OCI-LY1 (cell line): Measurements from ENCODE around the gene TOR1A.

ENCODE experiments used
- H2AFZ ChIP-seq: fragments of 200-600 bp; sonication (generic), shearing (Covaris generic); 2 replicates; pipeline ENCODE4 v1.6.0; 2014; ENCODE audit warnings: antibody characterized with exemption, mild to moderate bottlenecking, low read length
- H3F3A ChIP-seq: fragments of 200-600 bp; sonication (generic), shearing (Covaris generic); 2 replicates; pipeline ENCODE4 v1.6.0; 2014; ENCODE audit warnings: mild to moderate bottlenecking, antibody characterized with exemption, low read length, moderate library complexity; ENCODE audit not compliant: insufficient read depth
- H3K27ac ChIP-seq: fragments of 200-600 bp; sonication (generic); 2 replicates; pipeline ENCODE4 v1.5.1; 2014; ENCODE audit warnings: low read length, mixed run types, mild to moderate bottlenecking, low read depth; ENCODE audit not compliant: poor library complexity, severe bottlenecking
- H3K27me3 ChIP-seq: fragments of 200-600 bp; sonication (generic); 2 replicates; pipeline ENCODE4 v1.6.0; 2014; ENCODE audit warnings: antibody characterized with exemption, mild to moderate bottlenecking, low read length, moderate library complexity; ENCODE audit not compliant: insufficient read depth
- H3K36me3 ChIP-seq: fragments of 200-600 bp; sonication (generic); 2 replicates; pipeline ENCODE4 v1.6.1; 2014; ENCODE audit warnings: mild to moderate bottlenecking, antibody characterized with exemption, low read length, moderate library complexity, mixed read lengths; ENCODE audit not compliant: insufficient read depth
- H3K4me1 ChIP-seq: fragments of 200-600 bp; sonication (generic); 2 replicates; pipeline ENCODE4 v1.5.1; 2014; ENCODE audit warnings: mild to moderate bottlenecking, low read length, moderate library complexity; ENCODE audit not compliant: insufficient read depth, severe bottlenecking
- H3K4me2 ChIP-seq: fragments of 200-600 bp; sonication (generic), shearing (Covaris generic); 2 replicates; pipeline ENCODE4 v1.6.1; 2014; ENCODE audit warnings: low read length
- H3K4me3 ChIP-seq: fragments of 200-600 bp; sonication (generic); 2 replicates; pipeline ENCODE4 v1.5.1; 2014; ENCODE audit warnings: low read length, low read depth, mild to moderate bottlenecking, mixed read lengths; ENCODE audit not compliant: poor library complexity, severe bottlenecking
- H3K79me2 ChIP-seq: fragments of 200-600 bp; shearing (Covaris generic); 2 replicates; pipeline ENCODE4 v1.6.1; 2016; ENCODE audit warnings: mixed run types, low read length, mixed read lengths; ENCODE audit not compliant: insufficient read depth
- H3K9ac ChIP-seq: fragments of 200-600 bp; sonication (generic), shearing (Covaris generic); 2 replicates; pipeline ENCODE4 v1.6.1; 2014; ENCODE audit warnings: mild to moderate bottlenecking, low read length, mixed read lengths
- H3K9me2 ChIP-seq: fragments of 200-600 bp; sonication (generic), shearing (Covaris generic); 2 replicates; pipeline ENCODE4 v1.6.1; 2014; ENCODE audit warnings: low read depth, mild to moderate bottlenecking, low read length, mixed read lengths
- H3K9me3 ChIP-seq: fragments of 200-600 bp; shearing (Covaris generic); 2 replicates; pipeline ENCODE4 v1.6.1; 2014; ENCODE audit warnings: low read length, mixed read lengths
- H4K20me1 ChIP-seq: fragments of 200-600 bp; sonication (generic), shearing (Covaris generic); 2 replicates; pipeline ENCODE4 v1.6.0; 2016; ENCODE audit warnings: mild to moderate bottlenecking, low read length; ENCODE audit not compliant: insufficient read depth
- EZH2 ChIP-seq: fragments of 200-600 bp; sonication (generic), shearing (Covaris generic); IDR thresholded peaks from 2 replicates; pipeline ENCODE4 v1.8.0; 2017; ENCODE audit warnings: borderline replicate concordance, mixed run types, mild to moderate bottlenecking, antibody characterized with exemption, low read length, moderate library complexity, mixed read lengths
- TF ChIP-seq, protein P1 (sequence below): fragments of 200-600 bp; sonication (generic), shearing (Covaris generic); IDR thresholded peaks from 2 replicates; pipeline ENCODE4 v1.5.1; 2017; ENCODE audit warnings: mild to moderate bottlenecking, antibody characterized with exemption, low read length, moderate library complexity, mixed read lengths

TOR1A gene

DNA sequence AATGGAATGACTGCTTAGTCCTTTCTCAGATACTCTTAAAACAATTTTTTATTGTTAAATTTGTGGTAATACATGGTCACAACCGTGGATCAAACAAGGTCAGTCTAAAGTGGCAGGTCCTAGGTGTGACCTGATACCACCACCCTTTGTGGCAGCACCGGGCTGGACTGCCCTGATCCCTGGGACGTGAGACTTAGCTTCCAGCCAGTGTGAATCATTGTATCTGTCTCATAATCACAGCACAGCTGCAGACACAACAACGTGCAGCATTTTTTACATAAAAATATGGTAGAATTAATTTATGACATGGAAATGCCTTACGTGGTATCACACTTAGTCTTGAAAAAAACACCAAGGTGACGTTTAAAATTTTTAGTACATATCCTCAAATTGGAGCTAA, 13.1 kb downstream of the TOR1A start:
- TF ChIP-seq, protein P1, sequence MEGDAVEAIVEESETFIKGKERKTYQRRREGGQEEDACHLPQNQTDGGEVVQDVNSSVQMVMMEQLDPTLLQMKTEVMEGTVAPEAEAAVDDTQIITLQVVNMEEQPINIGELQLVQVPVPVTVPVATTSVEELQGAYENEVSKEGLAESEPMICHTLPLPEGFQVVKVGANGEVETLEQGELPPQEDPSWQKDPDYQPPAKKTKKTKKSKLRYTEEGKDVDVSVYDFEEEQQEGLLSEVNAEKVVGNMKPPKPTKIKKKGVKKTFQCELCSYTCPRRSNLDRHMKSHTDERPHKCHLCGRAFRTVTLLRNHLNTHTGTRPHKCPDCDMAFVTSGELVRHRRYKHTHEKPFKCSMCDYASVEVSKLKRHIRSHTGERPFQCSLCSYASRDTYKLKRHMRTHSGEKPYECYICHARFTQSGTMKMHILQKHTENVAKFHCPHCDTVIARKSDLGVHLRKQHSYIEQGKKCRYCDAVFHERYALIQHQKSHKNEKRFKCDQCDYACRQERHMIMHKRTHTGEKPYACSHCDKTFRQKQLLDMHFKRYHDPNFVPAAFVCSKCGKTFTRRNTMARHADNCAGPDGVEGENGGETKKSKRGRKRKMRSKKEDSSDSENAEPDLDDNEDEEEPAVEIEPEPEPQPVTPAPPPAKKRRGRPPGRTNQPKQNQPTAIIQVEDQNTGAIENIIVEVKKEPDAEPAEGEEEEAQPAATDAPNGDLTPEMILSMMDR: no peak
- no peak for TF ChIP-seq EZH2
- Histone ChIP-seq H3K79me2 (no peaks in the 10 kb centered on the region), H3K4me1 (no peaks in the 10 kb centered on the region), H2AFZ (no peak overlapping the region), H3K9me2 (no peaks in the 10 kb centered on the region), H3K9me3 (no peaks in the 10 kb centered on the region), H3K27ac (no peak overlapping the region), H3K36me3 (peaks cover 75% of the 10 kb centered on the region), H3K9ac (no peak overlapping the region), H3F3A (no peaks in the 10 kb centered on the region), H3K27me3 (no peaks in the 10 kb centered on the region), H3K4me2 (no peak overlapping the region), H4K20me1 (no peaks in the 10 kb centered on the region), H3K4me3 (no peak overlapping the region)

DNA sequence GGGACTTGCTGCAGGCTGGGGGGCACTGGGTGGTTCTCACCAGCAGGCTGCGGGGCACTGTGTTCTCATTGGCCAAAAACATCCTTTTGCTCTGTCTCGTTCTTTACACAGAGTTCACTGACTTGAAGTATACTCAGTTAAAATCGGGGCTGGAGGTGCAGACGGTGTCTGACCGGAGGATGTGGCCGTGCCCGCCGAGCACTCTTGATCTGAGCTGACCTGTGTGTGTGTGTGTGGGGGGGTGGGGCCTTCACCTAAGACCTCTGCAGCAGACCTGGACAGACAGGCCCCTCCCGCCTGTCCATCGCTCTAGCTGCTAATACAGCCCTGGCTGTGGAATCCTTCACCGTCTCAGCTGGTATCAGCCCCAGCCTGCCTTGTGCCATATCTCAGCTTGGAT, 13.8 kb downstream of the TOR1A start:
- Histone ChIP-seq H3K4me2 (no peak overlapping the region), H3F3A (no peaks in the 10 kb centered on the region), H3K9me3 (no peaks in the 10 kb centered on the region), H3K9ac (no peak overlapping the region), H3K27me3 (no peaks in the 10 kb centered on the region), H3K79me2 (no peaks in the 10 kb centered on the region), H3K4me1 (no peaks in the 10 kb centered on the region), H4K20me1 (no peaks in the 10 kb centered on the region), H3K27ac (no peak overlapping the region), H3K36me3 (peaks cover 73% of the 10 kb centered on the region), H3K4me3 (no peak overlapping the region), H2AFZ (no peak overlapping the region), H3K9me2 (no peaks in the 10 kb centered on the region)
- no peak for TF ChIP-seq EZH2
- TF ChIP-seq, protein P1: no peak

DNA sequence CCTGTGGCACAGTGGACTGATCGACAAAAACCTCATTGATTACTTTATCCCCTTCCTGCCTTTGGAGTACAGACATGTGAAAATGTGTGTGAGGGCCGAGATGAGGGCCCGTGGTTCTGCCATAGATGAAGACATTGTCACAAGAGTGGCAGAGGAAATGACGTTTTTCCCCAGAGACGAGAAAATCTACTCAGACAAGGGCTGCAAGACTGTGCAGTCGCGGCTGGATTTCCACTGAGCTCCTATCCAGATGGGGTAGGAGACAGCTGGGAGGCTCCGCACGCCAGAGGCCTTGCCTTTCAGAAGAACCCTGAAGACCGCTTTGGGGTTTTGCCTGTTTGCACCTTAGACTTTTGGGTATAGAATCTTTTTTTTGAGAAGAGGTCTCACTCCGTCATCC, 14.6 kb downstream of the TOR1A start:
- Histone ChIP-seq H3K4me3 (no peak overlapping the region), H3K36me3 (peaks cover 66% of the 10 kb centered on the region), H3K9me3 (no peaks in the 10 kb centered on the region), H3K4me1 (peaks cover under 1% of the 10 kb centered on the region), H3K27me3 (no peaks in the 10 kb centered on the region), H3K4me2 (no peak overlapping the region), H2AFZ (no peak overlapping the region), H3K27ac (no peak overlapping the region), H4K20me1 (no peaks in the 10 kb centered on the region), H3K9ac (no peak overlapping the region), H3K79me2 (no peaks in the 10 kb centered on the region), H3K9me2 (no peaks in the 10 kb centered on the region), H3F3A (no peaks in the 10 kb centered on the region)
- TF ChIP-seq, protein P1: no peak
- TF ChIP-seq EZH2: no peak
